K562 (cell line): Measurements from ENCODE around the gene NLRP6. TPM values are rescaled to one million over a fixed set of nuclear protein-coding genes. Genes with fewer than 3 reads are reported as not detected.

Experiments used
- CHD1 ChIP-seq: fragments of 200-600 bp; sonication (generic); IDR thresholded peaks from one replicate; pipeline ENCODE4 v1.6.1; 2012; ENCODE audit warnings: mild to moderate bottlenecking, moderate library complexity, low read length, inconsistent platforms
- HSF4 ChIP-seq: fragments of 250-450 bp; sonication (Bioruptor Pico); IDR thresholded peaks from 2 replicates; pipeline ENCODE4 v2.1.2; 2022; ENCODE audit warnings: mild to moderate bottlenecking, moderate library complexity, borderline replicate concordance
- POLR2AphosphoS2 ChIP-seq: IDR thresholded peaks from 2 replicates; pipeline ENCODE4 v1.6.1; 2012; ENCODE audit warnings: low read length, improper control_type of control experiment
- POLR2G ChIP-seq: fragments of 200-400 bp; formaldehyde crosslinking; IDR thresholded peaks from 2 replicates; pipeline ENCODE4 v1.6.1; 2017; ENCODE audit warnings: low read depth, mild to moderate bottlenecking, antibody characterized with exemption, low read length, moderate library complexity
- ZBTB9 ChIP-seq: fragments of 450-650 bp; formaldehyde crosslinking; IDR thresholded peaks from 2 replicates; pipeline ENCODE4 v1.4.0; 2020; ENCODE audit warnings: mild to moderate bottlenecking, moderate library complexity
- polyA plus RNA-seq, 8 experiments: library from polyadenylated mRNA; depleted of rRNA in 4 of 8; stranded (reverse) in 5 of 8; unstranded in 3 of 8; fragments of >200 nt; fragmentation: Nextera tagmentation in 2 of 8; fragmentation: Illumina TruSeq in 1 of 8; extraction: Ambion mirVana in 2 of 8; extraction: Trizol in 1 of 8; gene quantifications; 2 replicates each; pipeline versions ENCODE4 v1.2.1 to v1.2.3, GENCODE V29; 2011 to 2014; ENCODE audit warnings: inconsistent platforms in 1 of 8, missing spikeins in 1 of 8
- total RNA-seq, 7 experiments: library from RNA; depleted of rRNA in 6 of 7; stranded (reverse); fragments of >200 nt in 6 of 7; fragmentation: Illumina TruSeq in 2 of 7; extraction: Trizol in 2 of 7; gene quantifications; 2 replicates each; pipeline versions ENCODE4 v1.2.1 to v1.2.3, GENCODE V29; 2011 to 2021; ENCODE audit warnings: low replicate concordance in 1 of 7
- TF ChIP-seq, protein P1 (sequence below), 2 experiments: IDR thresholded peaks; 2 replicates each; pipeline ENCODE4 v1.6.1; 2012; ENCODE audit warnings: improper control_type of control experiment in 2 of 2, low read depth in 2 of 2, low read length in 2 of 2, borderline replicate concordance in 1 of 2
- TF ChIP-seq, protein P2 (sequence below): fragments of 200-800 bp; sonication (Bioruptor generic); IDR thresholded peaks from 2 replicates; pipeline ENCODE4 v1.6.1; 2017; ENCODE audit warnings: missing genetic modification characterization, missing compliant biosample characterization

Gene NLRP6
- total and polyA plus RNA-seq, 9 of the 15 experiments (the other 6 are each of a cell fraction or from before 2014, with no cell fraction given): 0.03 to 0.18 (median 0.15) TPM; not detected in 5

GRCh38 chr11:313787-314553 lies 35.8 kb downstream of the NLRP6 start, which contains the start of gene IFITM1 (continued):
- peak; percentile 89 for TF ChIP-seq CHD1
- TF ChIP-seq HSF4 (CRISPR knock-in tag): no peak
- TF ChIP-seq, protein P1, sequence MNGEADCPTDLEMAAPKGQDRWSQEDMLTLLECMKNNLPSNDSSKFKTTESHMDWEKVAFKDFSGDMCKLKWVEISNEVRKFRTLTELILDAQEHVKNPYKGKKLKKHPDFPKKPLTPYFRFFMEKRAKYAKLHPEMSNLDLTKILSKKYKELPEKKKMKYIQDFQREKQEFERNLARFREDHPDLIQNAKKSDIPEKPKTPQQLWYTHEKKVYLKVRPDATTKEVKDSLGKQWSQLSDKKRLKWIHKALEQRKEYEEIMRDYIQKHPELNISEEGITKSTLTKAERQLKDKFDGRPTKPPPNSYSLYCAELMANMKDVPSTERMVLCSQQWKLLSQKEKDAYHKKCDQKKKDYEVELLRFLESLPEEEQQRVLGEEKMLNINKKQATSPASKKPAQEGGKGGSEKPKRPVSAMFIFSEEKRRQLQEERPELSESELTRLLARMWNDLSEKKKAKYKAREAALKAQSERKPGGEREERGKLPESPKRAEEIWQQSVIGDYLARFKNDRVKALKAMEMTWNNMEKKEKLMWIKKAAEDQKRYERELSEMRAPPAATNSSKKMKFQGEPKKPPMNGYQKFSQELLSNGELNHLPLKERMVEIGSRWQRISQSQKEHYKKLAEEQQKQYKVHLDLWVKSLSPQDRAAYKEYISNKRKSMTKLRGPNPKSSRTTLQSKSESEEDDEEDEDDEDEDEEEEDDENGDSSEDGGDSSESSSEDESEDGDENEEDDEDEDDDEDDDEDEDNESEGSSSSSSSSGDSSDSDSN (IDR thresholded peaks at IDR 0.05; ENCODE audit: borderline replicate concordance in 1 of 2, low read depth in 2 of 2, low read length in 2 of 2): peak in 1 of 2 experiments; percentile 62; a peak in 1 of 4 replicates
- TF ChIP-seq, protein P2, sequence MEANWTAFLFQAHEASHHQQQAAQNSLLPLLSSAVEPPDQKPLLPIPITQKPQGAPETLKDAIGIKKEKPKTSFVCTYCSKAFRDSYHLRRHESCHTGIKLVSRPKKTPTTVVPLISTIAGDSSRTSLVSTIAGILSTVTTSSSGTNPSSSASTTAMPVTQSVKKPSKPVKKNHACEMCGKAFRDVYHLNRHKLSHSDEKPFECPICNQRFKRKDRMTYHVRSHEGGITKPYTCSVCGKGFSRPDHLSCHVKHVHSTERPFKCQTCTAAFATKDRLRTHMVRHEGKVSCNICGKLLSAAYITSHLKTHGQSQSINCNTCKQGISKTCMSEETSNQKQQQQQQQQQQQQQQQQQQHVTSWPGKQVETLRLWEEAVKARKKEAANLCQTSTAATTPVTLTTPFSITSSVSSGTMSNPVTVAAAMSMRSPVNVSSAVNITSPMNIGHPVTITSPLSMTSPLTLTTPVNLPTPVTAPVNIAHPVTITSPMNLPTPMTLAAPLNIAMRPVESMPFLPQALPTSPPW (CRISPR knock-in tag): peak; percentile 48
- TF ChIP-seq ZBTB9 (CRISPR knock-in tag): peak; percentile 73
- peak; percentile 61; the same call in 1 of the 2 replicates for TF ChIP-seq POLR2AphosphoS2
- peak; percentile 71 for TF ChIP-seq POLR2G
- TF ChIP-seq, all 486 proteins: peak for 96
